ENCODE measurements around the gene VSIG1.
A peak's percentile ranks its signal among the peaks of the same experiment; 100 is the strongest.

VSIG1 gene

DNA sequence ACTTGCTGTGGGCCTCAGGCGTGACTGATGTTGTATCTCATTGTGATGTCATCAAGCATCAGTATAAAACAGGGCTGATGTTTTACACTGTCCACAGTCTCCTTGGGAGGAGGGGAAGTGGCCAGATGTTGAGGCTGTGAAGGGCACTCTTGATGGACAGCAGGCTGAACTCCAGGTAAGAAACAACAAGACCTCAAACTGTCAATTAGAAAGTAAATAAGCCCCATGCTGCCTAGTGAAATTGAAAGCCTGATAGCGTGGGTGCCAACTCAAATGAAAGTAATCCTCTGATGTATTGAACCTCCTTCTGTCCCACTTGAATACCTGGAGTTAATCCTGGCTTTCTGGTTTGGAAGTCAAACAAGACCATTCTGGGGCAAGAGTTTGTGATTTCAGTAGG lies 19.7 kb downstream of the VSIG1 start:
- DNase-seq (ENCODE audit: low read depth) = no peak

DNA sequence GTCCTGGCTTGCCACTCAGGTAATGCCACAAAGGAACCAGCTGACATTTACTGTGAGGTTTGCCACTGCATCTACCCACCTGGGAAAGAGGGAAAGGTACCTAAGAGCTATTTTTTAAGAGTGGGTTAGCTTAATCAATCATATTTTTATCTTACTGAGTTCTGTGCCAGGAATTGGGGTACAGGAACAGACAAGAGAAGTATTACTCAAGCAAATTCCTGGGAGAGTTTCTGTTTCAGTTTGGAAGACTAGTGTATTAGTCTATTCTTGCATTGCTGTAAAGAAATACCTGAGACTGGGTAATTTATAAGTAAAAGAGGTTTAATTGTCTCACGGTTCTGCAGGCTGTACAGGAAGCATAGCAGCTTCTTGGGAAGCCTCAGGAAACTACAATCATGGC lies 23.3 kb downstream of the VSIG1 start:
- DNase-seq (ENCODE audit: low read depth) = no peak

DNA sequence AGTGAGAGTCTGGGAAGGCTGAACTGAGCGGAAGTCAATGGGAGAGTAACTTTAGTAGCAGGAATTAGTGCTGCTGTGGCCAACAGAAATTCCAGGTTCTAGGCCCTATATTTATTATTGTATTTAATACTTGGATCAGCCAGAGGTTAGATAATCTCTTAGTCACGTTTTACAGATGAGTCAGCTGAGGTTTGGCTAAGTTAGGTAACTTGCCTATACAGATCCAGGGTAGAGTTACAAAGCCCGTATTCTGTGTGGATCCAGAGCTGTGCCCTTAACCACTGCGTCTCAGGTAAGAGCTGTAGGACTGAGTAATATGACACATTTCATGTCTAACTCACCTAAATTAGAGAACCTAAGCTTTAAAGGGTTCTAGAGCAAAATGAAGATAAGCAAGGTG lies 26.0 kb downstream of the VSIG1 start:
- no peak for DNase-seq (ENCODE audit: low read depth)

DNA sequence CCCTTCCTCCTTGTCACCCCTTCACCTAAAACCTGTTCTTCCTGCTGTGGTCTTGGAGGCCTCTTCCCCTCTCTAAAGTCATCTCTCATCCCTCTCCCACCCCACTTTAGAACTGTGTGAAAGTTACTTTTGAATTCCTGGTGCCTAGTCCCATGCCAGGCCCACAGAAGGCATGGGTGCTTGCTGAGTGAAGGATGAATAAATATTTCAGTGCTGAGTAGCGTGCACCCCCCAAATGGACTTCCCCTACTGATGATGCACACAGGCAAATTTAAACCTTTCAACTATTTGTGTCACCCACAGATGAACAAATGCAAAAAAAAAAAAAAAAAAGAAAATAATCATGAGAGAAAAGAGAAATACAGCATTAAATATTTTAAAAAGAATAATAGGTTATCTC lies 26.7 kb downstream of the VSIG1 start:
- no peak for DNase-seq (ENCODE audit: low read depth)

DNA sequence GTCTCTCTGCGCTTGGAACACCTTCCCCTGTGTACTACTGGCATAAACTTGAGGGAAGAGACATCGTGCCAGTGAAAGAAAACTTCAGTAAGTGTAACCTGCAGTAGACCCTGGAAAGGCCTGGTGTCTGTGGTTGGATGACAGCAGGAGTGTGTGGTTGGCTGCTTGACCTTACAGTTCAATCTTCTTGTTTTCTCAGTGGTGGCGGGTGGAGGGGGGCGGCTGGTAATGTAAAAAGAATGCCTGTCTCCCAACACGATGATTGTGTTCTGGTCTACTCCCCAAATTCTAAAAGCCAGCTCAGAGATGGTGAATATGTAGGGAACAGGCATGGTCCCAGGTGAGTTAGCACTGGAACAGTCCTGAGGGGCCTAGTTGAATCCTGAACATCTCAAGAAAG lies 27.9 kb downstream of the VSIG1 start:
- no peak for DNase-seq (ENCODE audit: low read depth)

DNA sequence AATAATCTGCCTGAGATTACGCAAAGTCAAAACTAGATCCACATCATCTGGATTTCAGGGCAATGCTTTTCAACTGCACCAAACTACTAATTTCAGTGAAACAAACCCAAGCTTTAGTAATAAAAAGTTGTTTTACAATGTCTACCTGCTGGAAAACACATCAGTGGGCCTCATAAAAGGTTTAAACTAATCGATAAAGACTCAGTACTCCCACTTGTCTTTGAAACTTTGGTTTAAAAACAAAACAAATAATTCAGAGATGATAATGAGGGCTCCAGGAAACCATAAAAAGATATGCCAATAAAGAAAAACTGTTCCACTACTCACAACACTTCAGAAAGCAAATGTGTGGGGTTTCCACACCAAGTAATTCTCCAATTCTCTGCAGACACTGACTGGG lies 36.2 kb downstream of the VSIG1 start:
- DNase-seq (ENCODE audit: low read depth) = no peak

DNA sequence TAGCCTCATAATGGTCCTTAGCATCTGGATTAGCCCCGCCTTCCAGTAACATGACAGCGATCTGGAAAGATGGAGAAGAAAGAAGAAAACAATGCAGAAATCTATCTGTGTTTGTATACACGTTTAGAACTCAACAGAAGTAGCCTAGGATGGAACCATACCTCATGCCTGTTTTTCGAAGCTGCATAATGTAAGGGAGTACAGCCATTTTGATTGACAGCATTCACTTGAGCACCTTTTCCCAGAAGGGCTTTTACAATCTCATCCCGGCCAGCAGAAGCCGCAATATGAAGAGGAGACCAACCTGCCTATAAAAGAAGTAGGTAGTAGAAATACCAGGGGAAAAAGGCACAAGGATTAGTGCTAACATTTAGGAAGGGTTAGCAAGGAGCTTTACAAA lies 42.9 kb downstream of the VSIG1 start:
- no peak for DNase-seq (ENCODE audit: low read depth)

DNA sequence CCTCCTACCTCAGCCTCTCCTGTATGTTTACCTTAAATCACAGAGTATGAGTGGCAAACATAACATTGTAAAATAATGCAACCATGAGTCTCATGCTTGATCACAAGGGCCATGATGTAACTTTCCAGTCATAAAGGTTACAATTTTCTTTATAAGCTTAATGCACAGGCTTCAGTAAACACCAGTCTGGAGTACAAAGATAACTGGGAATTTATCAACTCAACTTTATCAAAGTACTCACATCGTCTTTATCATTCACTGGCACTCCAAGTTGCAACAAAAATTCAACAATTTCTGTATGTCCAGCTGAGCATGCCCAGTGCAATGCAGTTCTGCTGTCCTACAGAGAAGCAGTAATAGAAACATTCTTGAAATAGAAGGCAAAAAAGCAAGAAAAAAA lies 43.6 kb downstream of the VSIG1 start:
- no peak for DNase-seq (ENCODE audit: low read depth)

DNA sequence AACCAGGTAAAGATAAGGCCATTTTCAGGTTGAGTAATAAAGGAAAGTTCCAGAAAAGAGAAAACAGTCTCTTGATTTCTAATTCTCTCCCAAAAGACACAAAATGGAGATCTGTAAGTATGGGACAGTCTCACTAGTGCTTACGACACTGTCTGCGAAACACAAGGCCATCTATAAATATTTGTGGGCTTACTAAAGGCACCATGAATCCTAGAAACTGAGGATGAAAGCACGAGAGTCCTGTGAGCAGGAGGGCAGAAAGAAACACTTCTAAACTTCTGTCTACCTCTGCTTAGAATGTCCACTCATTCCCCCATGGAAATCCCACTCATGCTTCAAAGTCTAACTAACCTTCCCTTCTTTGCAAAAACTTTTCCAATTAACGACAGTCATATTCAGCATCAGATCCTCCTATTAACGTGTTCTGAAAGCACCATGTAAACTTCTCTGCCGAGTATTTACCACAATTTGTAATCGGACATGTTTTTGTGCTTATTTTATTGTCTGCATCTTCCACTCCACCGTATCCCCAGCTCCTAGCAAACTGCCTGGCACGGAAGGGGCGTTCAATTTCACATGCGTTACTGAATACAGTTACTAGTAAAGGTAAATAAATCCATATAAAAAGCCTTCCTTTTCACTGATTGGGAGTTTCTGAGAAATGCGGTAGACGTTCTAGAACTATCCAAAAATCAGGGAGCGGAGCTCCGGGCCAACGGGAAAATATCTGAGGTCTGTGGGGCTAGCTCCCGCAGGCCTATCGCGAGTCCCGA lies 45.8 kb downstream of the VSIG1 start:
- DNase-seq (ENCODE audit: low read depth) = no peak

DNA sequence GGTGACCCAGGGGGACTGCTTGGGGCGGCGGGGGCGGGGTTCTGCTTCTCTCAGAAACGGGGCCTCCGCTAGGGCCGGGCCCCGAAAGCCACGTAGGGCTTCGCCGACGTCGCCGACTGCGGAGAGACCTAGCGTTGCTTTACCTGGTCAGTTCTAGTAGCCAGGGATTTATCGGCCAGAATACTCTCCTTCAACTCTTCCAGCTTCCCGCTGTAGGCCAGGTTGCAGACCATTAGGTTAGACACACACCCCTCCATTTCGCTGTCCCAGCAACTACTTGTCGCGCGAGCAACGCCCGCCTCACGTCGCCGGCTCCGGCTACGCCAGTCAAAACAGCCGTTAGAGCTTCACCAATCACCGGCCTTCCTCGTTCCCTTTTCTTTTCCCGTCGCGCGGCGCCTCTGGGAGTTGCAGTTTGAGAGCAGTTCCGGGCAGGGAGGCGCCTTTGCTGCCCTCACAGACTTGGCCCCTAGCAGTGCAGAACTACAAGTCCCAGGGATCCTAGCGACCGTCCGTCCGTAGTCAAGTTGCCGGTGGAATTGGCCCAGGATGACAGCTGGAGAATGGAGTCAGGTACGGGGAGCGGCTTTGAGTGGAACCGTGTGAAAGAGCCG lies 46.5 kb downstream of the VSIG1 start, which contains the start of the genes ATG4A and PSMD10:
TSS of gene ATG4A (plus strand) at position 515 of the 614 bp plus-strand sequence. CDS start at position 564, 49 bp downstream.
TSS of gene PSMD10 (minus strand) at position 279 of the 614 bp plus-strand sequence. CDS start at position 257, 22 bp downstream.
- DNase-seq (ENCODE audit: low read depth) = peak; percentile 95

DNA sequence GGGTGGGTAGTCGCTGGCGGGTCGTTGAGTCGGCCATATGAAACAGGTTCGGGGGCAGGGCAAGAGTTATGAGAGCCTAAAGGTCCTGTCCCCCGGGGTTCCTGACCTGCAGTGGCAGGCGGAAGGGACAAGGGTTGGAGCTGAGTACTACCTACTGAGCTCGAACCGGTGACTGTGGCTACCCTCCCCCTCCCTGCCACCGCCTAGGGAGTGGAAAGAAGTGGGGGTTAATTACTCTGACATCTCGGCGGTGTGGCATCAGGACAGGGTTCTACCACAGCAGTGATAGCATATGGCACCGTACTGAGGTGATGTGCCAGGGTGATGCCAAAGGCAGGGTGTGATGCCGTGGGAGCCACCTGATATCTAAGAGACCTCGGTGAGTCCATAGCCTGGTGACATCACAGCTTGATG lies 47.0 kb downstream of the VSIG1 start:
- DNase-seq (ENCODE audit: low read depth) = no peak

DNA sequence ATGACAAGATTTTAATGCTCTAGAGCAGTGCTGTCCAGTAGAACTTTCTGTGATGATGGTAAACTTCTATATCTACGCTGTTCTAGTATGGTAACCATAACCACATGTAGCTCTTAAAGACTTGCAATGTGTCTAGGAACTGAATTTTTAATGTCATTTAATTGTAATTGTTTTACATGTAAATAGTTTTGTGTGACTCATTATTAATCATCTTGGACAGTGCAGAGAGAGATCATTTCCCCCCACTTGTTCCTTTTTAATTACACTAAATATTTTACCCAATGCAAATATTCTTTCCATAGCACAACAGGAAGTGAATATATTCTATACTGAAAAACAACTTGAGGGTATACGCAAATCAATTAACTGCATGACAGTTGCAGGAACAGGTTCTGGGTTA lies 52.5 kb downstream of the VSIG1 start:
- DNase-seq (ENCODE audit: low read depth) = no peak

DNA sequence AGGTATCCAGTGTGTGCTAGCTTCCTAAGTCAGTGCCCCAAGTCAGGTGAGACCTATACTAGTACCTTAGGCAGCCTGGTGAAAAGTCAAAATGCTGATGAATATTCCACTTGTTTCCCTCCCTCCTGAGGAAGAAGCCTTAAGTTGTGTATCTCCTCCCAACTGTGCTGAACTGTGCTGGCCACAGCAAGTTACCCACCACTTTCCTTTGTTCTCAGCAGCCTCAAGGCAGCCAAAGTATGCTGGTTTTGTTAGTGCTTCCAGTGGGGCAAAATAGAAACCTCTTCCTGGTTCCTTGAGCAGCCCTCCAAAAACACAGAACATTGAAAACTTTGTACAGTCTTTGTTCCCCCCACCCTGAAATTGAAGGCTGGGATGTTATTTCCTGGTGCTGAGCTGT lies 60.6 kb downstream of the VSIG1 start:
- no peak for DNase-seq (ENCODE audit: low read depth)

DNA sequence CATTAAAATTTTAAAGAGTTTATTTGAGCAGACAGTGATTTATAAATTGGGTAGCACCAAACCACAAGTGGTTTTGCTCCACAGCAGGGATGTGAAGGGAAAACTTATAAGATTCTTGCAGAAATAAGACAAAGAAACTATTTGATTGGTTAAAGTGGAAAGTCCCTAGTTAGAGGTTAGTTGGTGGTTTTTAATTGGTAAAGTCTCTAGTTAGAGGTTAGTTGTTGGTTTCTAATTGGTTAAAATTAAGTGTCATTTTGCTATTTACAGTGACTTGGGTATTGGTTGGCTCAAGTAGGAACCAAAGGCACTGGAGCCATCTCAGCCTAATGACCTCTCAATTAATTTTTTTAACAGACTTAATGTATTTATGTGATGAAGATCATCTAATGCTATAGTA lies 69.7 kb downstream of the VSIG1 start:
- DNase-seq (ENCODE audit: low read depth) = no peak

DNA sequence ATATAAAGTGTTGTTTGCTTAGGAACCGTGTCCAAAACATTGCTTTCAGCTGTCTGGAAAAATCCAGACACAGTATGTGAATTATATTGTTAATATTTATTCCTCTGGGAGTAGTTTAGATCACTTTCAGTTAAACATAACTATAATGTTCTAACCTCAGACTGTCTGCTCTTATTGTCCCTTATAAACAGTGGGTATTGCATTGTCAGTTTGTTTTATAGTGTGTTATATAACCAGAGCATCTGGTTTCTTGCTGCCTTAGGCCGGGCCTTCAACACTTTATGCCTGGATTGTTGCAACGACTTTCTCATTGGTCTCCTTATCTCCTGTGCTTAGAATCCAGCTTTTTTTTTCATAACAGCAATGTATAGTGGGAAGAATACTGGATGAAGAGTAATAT lies 73.1 kb downstream of the VSIG1 start:
- no peak for DNase-seq (ENCODE audit: low read depth)

DNA sequence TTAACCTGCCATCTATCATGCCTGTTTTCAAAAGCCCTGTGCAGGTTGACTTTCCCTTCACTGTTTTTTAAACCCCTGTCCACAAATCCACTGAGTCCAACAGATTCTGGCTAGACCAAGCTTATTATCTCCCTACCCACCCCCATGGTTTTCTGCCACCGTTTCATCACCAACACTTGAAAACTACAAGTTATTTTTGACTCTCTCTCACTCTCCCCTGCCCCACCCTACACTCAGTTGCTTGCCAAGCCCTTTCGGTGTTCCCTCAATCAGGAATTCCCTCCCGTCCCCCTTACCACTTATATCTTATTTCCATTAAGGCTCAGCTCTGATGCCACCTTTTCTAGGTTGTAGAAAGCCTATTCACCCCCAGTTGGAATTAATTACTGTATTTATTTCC lies 76.4 kb downstream of the VSIG1 start:
- DNase-seq (ENCODE audit: low read depth) = no peak

DNA sequence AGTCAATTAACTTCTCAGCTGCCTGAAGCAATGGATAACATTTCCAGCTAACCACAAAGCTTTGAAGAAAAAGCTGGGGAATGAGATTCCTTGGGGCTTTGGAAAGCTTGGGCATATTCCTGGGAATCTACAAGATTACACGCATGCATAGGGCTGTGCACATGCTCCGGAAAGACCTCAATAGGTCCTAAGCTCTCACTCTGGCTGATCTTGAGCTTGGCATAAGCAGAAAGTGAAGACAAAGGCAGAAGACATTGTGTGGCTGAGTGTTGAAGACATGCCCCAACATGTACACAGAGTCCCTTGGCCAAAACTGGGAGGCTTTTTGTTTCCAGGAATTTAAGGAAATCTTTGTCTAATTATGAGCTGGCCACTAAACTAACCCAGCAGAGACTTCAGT lies 77.9 kb downstream of the VSIG1 start:
- peak; percentile 5 for DNase-seq (ENCODE audit: low read depth)

DNA sequence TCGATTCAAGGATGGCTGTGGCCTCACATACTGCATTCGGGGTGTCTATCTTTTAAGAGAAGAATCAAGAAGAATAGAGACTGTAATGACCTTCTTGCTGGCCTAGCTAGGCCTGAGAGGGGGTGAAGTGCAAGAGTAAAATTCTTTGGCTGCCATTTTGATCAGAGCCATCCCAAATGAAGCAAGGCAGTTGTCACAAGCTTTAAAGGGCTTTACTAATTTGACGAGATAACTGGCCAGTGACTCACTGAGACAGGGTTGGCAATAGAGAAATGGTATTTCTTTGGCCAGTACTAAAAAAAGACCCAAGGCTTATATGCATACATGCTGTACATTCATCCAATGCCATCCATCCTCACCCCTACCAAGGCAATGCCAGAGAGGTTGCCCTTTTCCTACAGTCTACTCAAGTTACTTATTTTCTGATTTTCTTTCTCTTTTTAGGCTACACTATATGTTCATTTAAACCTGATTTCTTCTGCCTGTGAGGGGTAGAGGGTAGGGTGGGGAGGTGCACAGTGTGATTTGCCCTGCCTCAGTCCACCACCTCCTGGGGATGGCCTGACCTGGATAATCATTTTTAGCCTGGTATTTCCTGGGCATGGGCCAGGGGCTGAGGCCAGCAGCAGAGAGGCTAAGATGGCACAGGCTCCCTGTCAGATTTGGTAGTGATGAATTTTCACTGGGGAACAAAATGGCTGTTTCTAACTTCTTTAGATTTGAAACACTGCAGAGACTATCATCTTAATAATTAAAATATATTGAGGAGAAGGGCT lies 78.9 kb downstream of the VSIG1 start:
- DNase-seq (ENCODE audit: low read depth) = no peak

DNA sequence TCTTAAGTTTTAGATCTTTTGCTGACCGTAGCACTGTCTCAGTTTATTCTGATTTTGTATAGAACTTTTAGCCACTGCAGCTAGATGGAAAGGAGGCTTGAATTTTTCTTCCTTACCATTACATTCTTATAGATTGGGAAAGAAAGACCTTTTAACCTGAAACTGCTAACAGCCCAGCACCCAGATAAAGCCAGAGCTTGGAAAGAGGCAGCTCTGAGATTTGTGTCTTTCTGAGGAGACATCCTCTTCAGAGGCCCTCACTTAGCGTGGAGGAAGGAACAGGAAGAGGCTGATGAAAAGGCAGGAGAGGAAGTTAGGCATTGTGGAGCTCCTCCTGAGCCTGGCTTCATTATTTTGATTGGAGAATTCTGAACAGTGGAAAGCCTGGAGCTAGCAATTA lies 81.8 kb downstream of the VSIG1 start:
- DNase-seq (ENCODE audit: low read depth) = no peak

DNA sequence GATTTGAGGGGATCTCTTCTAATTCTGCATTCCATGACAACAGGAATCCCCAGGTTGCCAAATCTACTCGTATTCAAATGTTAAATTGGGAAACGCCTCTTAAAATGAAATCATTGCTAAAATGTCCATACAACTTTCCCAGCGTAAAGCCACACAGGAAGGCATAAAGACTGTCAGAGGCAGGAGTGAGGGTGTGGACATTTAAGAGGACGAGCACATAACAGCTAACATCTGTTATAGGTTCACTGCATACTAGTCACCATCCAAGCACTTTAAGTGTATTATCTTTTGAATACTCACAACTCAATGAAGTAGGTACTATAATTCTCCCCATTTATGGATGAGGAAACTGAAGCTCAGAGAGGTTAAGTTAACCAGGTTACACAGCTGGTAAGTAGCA lies 82.3 kb downstream of the VSIG1 start:
- DNase-seq (ENCODE audit: low read depth) = no peak

Measured in stromal cell of bone marrow (primary cell).